Lower leg skin (tissue), 3 donors: Measurements from ENCODE around the gene BTN2A1.

Experiments used
- CTCF ChIP-seq, 3 donors: fragments of 450-650 bp; IDR thresholded peaks; one replicate each; pipeline ENCODE4 v1.5.1; 2016; ENCODE audit warnings: antibody characterized with exemption in 3 of 3, mild to moderate bottlenecking in 3 of 3, moderate library complexity in 2 of 3
- POLR2A ChIP-seq, 2 donors: fragments of 450-650 bp; IDR thresholded peaks; one replicate each; pipeline ENCODE4 v1.6.1; 2016 to 2017; ENCODE audit warnings: antibody characterized with exemption in 2 of 2, mild to moderate bottlenecking in 1 of 2, moderate library complexity in 1 of 2

DNA sequence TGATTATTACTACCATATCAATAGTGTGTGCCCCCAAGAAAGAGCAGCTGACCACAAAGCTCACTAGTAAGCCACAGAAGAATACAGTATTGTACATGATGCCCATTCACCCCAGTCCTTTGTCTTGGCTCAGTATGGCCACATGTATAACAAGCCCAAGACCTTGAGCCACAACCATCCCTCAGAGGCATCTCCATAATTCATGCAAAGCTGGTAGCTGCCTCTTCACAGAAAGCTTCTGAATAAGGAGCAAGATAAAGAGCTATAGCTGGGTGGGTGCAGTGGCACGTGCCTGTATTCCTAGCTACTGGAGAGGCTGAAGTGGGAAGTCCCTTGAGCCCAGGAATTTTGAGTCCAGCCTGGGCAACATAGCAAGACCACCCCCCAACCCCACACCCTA is 37.5 kb downstream of the BTN2A1 start:
- TF ChIP-seq CTCF (IDR thresholded peaks at IDR 0.05): no peak
- TF ChIP-seq POLR2A (IDR thresholded peaks at IDR 0.05): no peak
